Fibroblast of lung (primary cell): ENCODE results near the gene COPA. TPM values are rescaled to one million over a fixed set of nuclear protein-coding genes. Genes with fewer than 3 reads are reported as not detected.

Experiments used
- DNase-seq, 2 donors: peaks; one replicate each; pipeline versions ENCODE4 v3.0.0 to v3.0.0-alpha.2; 2010; ENCODE audit warnings: low read depth in 2 of 2
- H2AFZ ChIP-seq: 2 replicates; pipeline ENCODE4 v1.5.1; 2012; ENCODE audit warnings: low read length, control low read depth, inconsistent platforms
- H3K27ac ChIP-seq: 2 replicates; pipeline ENCODE4 v1.5.1; 2011; ENCODE audit warnings: low read length, control low read depth; ENCODE audit not compliant: insufficient read depth
- H3K27me3 ChIP-seq: 2 replicates; pipeline ENCODE4 v1.5.1; 2011; ENCODE audit warnings: mild to moderate bottlenecking, low read length; ENCODE audit not compliant: control insufficient read depth, insufficient read depth
- H3K36me3 ChIP-seq: 2 replicates; pipeline ENCODE4 v1.5.1; 2011; ENCODE audit warnings: low read length; ENCODE audit not compliant: control insufficient read depth, insufficient read depth
- H3K4me1 ChIP-seq: 2 replicates; pipeline ENCODE4 v1.5.1; 2011; ENCODE audit warnings: low read length; ENCODE audit not compliant: control insufficient read depth, insufficient read depth; ENCODE audit errors: extremely low read depth
- H3K4me2 ChIP-seq: 2 replicates; pipeline ENCODE4 v1.5.1; 2011; ENCODE audit warnings: low read length, control low read depth; ENCODE audit not compliant: insufficient read depth; ENCODE audit errors: extremely low read depth
- H3K4me3 ChIP-seq, 4 experiments: fragments of 200-600 bp in 1 of 4; sonication (generic) in 1 of 4; replicated peaks in 1 of 4; 2 replicates each; pipeline ENCODE4 v1.5.1; 2011 to 2016; ENCODE audit warnings: low read length in 4 of 4, low read depth in 3 of 4, mild to moderate bottlenecking in 3 of 4, control low read depth in 2 of 4, inconsistent platforms in 1 of 4, mixed read lengths in 1 of 4; ENCODE audit not compliant: insufficient read depth in 1 of 4; ENCODE audit errors: control extremely low read depth in 1 of 4
- H3K79me2 ChIP-seq: 2 replicates; pipeline ENCODE4 v1.5.1; 2012; ENCODE audit warnings: mild to moderate bottlenecking, low read length, inconsistent platforms; ENCODE audit not compliant: control insufficient read depth, insufficient read depth
- H3K9ac ChIP-seq: 2 replicates; pipeline ENCODE4 v1.5.1; 2011; ENCODE audit warnings: mild to moderate bottlenecking, low read length, control low read depth; ENCODE audit not compliant: insufficient read depth
- H3K9me3 ChIP-seq: 2 replicates; pipeline ENCODE4 v1.5.1; 2012; ENCODE audit warnings: low read depth, low read length; ENCODE audit not compliant: control insufficient read depth, insufficient read depth
- H4K20me1 ChIP-seq: 2 replicates; pipeline ENCODE4 v1.5.1; 2011; ENCODE audit warnings: low read length; ENCODE audit not compliant: control insufficient read depth, insufficient read depth; ENCODE audit errors: extremely low read depth
- CTCF ChIP-seq, 2 donors: IDR thresholded peaks in 1 of 2; conservative IDR thresholded peaks in 1 of 2; 1 replicate in 1 of 2; 2 replicates in 1 of 2; pipeline ENCODE4 v1.5.1; 2011 to 2012; ENCODE audit warnings: low read length in 2 of 2, control low read depth in 1 of 2, inconsistent platforms in 1 of 2, low read depth in 1 of 2, mild to moderate bottlenecking in 1 of 2
- EZH2 ChIP-seq: IDR thresholded peaks from 2 replicates; pipeline ENCODE4 v1.5.1; 2012; ENCODE audit warnings: low read length, control low read depth, mild to moderate bottlenecking; ENCODE audit errors: missing control alignments
- polyA plus RNA-seq, 2 donors: library from polyadenylated mRNA; depleted of rRNA in 1 of 2; stranded (reverse) in 1 of 2; unstranded in 1 of 2; fragments of >200 nt; gene quantifications; 2 replicates each; pipeline ENCODE4 v1.2.1, GENCODE V29; 2011 to 2012; ENCODE audit warnings: missing spikeins in 1 of 2
- total RNA-seq: library from RNA; depleted of rRNA; stranded (reverse); fragments of >200 nt; gene quantifications from 2 replicates; pipeline ENCODE4 v1.2.1, GENCODE V29; 2014

COPA gene
- total and polyA plus RNA-seq, 2 donors (not counting 1 experiment from before 2014, with no cell fraction given) = 276 to 316 TPM

- no peaks in the 10 kb centered on the region for H3K9me3 ChIP-seq
- H3K36me3 ChIP-seq = peaks cover 26% of the 10 kb centered on the region
- H3K79me2 ChIP-seq = no peaks in the 10 kb centered on the region
- no peak overlapping the region for H2AFZ ChIP-seq
- H3K4me3 ChIP-seq = no peak overlapping the region
- no peak for TF ChIP-seq CTCF (conservative IDR thresholded peaks at IDR 0.05 in 1 of 2, IDR thresholded peaks at IDR 0.05 in 1 of 2; ENCODE audit: low read depth in 1 of 2, low read length in 2 of 2)
- TF ChIP-seq EZH2 = no peak
- no peaks in the 10 kb centered on the region for H3K27me3 ChIP-seq
- H3K27ac ChIP-seq = no peak overlapping the region
- no peak overlapping the region for H3K4me2 ChIP-seq
- H3K9ac ChIP-seq = no peak overlapping the region
- peak in 1 of 2 donors; percentile 11 for DNase-seq
- no peaks in the 10 kb centered on the region for H3K4me1 ChIP-seq
- no peaks in the 10 kb centered on the region for H4K20me1 ChIP-seq
Observed at GRCh38 chr1:160357286-160358002, 14.4 kb upstream of the COPA start.

- Histone ChIP-seq H2AFZ (no peak overlapping the region), H3K27me3 (no peaks in the 10 kb centered on the region), H3K4me3 (no peak overlapping the region), H3K9ac (no peak overlapping the region), H3K9me3 (no peaks in the 10 kb centered on the region), H4K20me1 (no peaks in the 10 kb centered on the region), H3K36me3 (peaks cover 28% of the 10 kb centered on the region), H3K4me1 (no peaks in the 10 kb centered on the region), H3K79me2 (no peaks in the 10 kb centered on the region), H3K27ac (no peak overlapping the region), H3K4me2 (no peak overlapping the region)
- DNase-seq = peak; percentile 14 to 17
- peak; percentile 35 to 55 for TF ChIP-seq CTCF (conservative IDR thresholded peaks at IDR 0.05 in 1 of 2, IDR thresholded peaks at IDR 0.05 in 1 of 2; ENCODE audit: low read depth in 1 of 2, low read length in 2 of 2)
- no peak for TF ChIP-seq EZH2
Observed at GRCh38 chr1:160354388-160354985, 11.4 kb upstream of the COPA start.

GRCh38 chr1:160353223-160353622 lies 10.2 kb upstream of the COPA start:
- Histone ChIP-seq H3K4me2 (no peak overlapping the region), H3K27me3 (no peaks in the 10 kb centered on the region), H3K79me2 (no peaks in the 10 kb centered on the region), H3K27ac (no peak overlapping the region), H3K36me3 (peaks cover 27% of the 10 kb centered on the region), H3K4me1 (no peaks in the 10 kb centered on the region), H2AFZ (no peak overlapping the region), H3K9ac (no peak overlapping the region), H4K20me1 (no peaks in the 10 kb centered on the region), H3K9me3 (no peaks in the 10 kb centered on the region), H3K4me3 (no peak overlapping the region)
- peak in 1 of 2 donors; percentile 30 for DNase-seq
- TF ChIP-seq CTCF (conservative IDR thresholded peaks at IDR 0.05 in 1 of 2, IDR thresholded peaks at IDR 0.05 in 1 of 2; ENCODE audit: low read depth in 1 of 2, low read length in 2 of 2) = no peak
- TF ChIP-seq EZH2 = no peak
